Measurements from ENCODE around the gene MYLK.
"Not testable (repeated sequence)": the region's sequence is repeated elsewhere in the genome, so short reads cannot be mapped to it uniquely, and the experiment has no call there.

The MYLK gene, protein sequence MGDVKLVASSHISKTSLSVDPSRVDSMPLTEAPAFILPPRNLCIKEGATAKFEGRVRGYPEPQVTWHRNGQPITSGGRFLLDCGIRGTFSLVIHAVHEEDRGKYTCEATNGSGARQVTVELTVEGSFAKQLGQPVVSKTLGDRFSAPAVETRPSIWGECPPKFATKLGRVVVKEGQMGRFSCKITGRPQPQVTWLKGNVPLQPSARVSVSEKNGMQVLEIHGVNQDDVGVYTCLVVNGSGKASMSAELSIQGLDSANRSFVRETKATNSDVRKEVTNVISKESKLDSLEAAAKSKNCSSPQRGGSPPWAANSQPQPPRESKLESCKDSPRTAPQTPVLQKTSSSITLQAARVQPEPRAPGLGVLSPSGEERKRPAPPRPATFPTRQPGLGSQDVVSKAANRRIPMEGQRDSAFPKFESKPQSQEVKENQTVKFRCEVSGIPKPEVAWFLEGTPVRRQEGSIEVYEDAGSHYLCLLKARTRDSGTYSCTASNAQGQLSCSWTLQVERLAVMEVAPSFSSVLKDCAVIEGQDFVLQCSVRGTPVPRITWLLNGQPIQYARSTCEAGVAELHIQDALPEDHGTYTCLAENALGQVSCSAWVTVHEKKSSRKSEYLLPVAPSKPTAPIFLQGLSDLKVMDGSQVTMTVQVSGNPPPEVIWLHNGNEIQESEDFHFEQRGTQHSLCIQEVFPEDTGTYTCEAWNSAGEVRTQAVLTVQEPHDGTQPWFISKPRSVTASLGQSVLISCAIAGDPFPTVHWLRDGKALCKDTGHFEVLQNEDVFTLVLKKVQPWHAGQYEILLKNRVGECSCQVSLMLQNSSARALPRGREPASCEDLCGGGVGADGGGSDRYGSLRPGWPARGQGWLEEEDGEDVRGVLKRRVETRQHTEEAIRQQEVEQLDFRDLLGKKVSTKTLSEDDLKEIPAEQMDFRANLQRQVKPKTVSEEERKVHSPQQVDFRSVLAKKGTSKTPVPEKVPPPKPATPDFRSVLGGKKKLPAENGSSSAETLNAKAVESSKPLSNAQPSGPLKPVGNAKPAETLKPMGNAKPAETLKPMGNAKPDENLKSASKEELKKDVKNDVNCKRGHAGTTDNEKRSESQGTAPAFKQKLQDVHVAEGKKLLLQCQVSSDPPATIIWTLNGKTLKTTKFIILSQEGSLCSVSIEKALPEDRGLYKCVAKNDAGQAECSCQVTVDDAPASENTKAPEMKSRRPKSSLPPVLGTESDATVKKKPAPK (N-terminal part only)

DNA sequence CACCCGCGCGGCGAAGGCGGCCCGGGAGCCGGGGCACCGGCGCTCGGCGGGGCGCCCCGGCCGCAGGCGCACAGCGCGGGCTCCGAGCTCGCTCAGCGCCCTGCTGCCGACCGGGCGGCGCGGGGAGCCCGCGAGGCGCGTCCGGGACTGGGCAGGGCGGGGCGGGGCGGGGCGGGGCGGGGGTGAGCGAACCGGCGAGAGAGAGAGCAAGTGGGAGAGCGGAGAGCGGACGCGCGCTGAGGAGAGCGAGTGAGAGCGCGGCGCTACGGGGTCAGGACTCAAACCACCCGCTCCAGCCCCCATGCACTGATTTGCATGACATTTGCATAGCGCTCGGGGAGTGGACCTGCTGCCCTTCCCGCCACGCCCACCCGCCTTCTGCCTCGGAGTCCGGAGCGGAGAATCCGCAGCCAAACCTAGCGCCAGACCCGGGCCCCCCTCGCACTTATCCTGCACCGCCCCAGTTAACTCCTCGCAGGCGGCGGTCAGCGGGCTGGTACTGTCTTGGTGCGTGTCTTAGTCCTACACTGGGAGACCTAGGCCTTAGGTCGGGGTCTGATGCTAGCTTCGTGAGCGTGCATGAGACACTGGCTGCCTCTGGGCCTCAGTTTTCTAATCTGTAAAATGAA lies at the start of gene MYLK:
Gene MYLK (minus strand): TSS at position 130 of the 629 bp plus-strand sequence. CDS start 90,491 bp downstream, outside the sequence.
- DNase-seq, result peak; percentile 65

DNA sequence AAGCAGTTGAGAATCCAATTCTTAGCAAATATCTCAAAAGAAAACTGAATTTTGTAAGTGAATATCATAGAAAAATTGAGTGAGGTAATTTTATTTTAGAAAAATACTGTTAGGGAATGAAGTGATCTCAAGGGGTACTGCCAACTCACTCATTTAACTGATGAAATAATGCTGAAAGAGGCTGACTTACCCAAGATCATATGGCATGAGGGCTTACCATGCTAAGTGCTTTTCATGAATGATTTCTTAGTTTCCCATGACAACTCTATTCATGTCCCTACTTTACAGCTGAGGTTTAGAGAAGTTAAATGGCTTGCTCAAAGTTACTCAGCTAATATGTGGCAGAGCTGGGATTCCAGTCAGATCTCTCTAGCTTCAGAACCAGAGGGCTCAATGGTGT lies 46.3 kb upstream of the MYLK start:
- DNase-seq, result no peak

DNA sequence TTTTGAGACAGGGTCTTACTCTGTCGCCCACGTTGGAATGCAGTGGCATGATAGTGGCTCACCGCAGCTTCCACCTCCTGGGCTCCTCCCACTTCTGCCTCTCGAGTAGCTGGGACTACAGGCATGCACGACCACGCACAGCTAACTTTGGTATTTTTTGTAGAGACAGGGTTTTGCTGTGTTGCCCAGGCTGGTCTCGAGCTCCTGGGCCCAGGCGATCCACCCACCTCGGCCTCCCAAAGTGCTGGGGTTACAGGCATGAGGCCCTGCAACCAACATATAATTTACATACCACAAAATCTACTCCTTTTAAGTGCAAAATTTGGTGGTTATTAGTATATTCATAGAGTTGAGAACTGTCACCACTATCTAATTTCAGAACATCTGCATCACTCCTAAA lies 45.2 kb upstream of the MYLK start:
- no peak for DNase-seq

DNA sequence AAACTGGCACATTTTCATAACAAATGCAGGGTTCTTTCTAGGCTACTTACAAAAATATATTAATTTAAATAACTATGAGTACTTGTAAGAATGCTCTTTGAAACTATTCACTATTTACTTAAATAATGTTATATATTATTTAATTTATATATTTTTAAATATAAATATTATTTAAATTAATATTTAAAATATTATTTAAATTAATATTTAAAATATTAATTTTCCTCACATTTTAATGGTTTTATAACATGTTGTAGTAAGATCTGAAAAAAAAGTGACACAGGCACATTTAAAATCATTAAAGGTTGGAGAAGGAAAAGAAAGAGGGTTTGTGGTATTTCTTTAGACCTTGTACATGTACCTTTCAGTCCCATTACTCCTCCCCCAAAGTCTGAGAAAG lies 42.3 kb upstream of the MYLK start:
- DNase-seq, result no peak

DNA sequence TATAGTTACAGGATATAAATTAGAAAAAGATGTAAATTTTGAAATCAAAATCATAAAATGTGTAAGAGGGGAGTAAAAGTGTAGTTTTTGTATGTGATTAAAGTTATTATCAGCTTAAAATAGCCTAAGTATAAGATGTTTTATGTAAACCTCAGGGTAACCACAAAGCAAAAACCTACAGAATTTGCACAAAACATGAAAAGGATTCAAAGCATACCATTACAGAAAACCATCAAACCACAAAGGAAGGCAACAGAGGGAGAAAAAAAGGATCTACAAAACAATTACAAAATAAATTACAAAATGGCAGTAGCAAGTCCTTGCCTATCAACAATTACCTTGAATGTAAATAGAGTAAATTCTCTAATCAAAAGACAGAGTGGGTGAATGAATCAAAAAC lies 36.7 kb upstream of the MYLK start:
- DNase-seq, result no peak

DNA sequence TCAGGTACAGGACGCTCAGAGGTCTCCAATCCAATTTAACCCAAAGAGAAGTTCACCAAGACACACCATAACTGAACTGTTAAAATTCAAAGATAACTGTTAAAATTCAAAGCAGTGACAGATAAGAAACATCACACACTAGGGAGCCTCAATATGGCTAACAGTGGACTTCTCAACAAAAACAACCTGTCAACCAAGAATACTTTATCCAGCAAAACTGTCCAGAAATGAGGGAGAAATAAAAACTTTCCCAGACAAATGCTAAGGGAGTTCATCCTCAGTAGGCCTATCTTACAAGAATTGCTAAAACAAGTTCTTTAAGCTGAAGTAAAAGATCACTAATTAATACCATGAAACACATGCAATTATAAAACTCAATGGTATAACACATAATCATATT lies 36.3 kb upstream of the MYLK start:
- no peak for DNase-seq

DNA sequence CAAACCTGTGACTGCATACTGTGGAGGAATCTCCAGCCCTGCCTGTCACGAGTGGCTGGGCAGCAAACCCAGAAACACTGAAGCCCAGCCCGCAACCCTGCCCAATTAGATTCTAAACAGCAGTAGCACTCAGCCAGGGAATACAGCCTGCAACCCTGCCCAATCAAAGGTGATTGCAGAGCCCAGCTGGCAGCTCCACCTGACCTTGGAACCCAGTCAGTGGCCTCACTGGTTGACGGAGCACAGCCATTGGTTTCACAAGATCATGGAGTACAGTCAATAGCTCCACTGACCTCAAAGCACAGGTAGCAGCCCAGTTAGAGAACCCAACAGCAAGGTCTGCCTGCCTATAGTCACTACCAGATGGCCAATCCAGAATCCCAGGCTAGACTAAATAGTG lies 35.2 kb upstream of the MYLK start:
- DNase-seq, result no peak

DNA sequence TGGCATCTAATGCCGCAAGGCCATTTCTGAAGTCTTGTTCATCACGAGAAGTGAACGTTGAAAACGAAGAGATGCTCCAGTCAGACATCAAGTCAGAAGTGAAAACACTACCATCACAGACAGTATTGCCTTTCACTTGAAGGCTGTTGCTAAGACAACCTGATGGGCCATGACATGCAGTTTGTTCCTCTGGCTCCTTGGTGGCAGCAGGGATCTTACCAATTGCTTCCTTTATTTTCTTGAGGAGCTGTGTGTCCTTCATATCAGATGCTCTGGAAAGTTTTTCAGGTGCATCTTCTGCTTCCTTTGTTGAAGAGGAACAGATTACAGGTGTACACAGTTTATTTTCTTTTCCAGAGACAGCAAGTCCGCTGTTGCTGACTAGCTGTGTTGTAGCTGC lies 30.7 kb upstream of the MYLK start:
- no peak for DNase-seq

DNA sequence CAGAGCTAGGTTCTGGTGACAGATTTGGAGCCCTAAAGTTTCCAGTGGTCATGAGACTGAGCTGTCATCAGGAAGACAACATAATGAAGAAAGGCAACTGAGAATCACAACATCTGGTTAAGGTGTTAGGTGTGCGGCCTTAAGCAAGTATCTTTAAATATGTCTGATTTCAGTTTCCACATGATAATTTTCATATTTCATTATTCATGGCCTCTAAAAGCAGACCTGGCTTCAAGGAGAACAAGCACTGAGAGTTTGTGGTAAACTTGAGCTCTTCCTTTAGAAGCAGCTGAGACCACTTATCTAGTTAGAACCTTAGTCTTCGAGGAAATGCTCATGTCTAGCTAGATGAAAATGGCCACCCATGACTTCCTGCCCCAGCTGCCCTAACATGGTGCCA lies 25.7 kb upstream of the MYLK start:
- DNase-seq, result no peak

DNA sequence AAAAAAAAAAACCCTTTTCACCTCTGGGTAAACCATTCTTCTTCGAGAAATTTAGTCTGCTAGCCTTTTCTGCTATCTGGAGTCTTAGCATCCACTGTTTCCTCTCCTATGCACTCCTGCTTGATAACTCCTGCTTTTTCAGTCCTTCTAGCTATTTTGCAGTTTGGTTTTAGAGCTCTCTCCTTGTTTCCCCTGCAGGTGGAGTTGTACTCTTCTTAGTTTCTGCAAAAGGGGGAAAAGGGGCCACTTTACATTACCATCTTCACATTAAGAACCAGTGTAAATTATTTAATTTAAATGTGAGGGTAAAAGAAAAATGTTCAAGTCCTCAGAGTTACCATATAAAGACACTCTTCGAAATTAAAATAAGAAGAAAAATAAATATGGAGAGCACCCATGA lies 23.6 kb upstream of the MYLK start:
- no peak for DNase-seq

DNA sequence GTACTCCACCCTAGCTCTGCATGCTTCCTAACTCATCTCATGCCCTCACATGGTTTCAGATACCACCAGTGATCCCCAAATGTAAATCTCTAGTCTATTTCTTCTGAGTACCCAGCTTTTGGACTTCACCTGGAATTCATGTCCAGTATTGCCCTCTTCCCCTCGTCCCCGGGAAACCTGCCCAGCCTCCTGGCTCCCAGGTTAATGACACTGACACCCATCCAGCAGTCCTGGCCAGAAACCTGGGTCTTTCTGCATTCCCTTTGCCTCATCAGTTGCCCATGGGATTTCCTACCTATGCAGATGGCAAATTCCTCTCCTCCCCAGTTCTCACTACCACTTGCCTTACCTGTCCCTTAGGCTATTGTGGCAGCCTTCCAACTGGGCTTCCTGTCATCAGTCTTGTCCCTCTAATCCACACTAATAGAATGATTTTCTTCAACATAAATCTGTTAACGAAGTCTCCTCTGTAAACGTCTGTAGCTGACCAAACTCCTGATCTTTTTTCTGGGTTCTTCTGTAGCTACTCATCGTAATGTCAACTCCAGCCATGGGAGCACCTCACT lies 15.3 kb upstream of the MYLK start:
- no peak for DNase-seq

DNA sequence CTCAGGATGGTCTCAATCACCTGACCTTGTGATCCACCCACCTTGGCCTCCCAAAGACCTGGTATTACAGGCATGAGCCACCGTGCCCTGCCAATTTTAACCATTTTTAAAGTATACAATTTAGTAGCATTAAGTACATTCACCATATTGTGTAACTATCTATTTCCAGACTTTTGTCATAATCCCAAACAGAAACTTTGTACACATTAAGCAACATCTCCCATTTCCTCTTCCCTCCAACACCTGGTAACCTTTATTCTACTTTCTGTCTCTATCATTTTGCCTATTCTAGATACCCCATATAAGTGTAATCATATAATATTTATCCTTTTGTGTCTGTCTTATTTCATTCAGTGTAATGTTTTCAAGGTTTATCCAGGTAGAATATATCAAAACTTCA lies 8.9 kb upstream of the MYLK start:
- no peak for DNase-seq

DNA sequence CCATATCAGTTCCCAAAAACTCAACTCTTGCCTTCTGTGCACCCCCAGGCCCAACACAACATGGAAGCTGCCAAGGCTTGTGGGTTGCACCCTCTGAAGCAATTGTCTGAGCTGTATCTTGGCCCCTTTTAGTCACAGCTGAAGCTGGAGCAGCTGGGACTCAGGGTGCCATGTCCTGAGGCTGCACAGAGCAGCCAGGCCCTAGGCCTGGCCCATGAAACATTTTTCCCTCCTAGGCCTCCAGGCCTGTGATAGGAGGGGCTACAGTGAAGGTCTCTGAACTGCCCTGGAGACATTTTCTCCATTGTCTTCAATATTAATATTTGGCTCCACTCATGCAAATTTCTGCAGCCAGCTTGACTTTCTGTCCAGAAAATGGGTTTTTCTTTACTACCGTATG lies 8.1 kb upstream of the MYLK start:
- DNase-seq, result no peak

DNA sequence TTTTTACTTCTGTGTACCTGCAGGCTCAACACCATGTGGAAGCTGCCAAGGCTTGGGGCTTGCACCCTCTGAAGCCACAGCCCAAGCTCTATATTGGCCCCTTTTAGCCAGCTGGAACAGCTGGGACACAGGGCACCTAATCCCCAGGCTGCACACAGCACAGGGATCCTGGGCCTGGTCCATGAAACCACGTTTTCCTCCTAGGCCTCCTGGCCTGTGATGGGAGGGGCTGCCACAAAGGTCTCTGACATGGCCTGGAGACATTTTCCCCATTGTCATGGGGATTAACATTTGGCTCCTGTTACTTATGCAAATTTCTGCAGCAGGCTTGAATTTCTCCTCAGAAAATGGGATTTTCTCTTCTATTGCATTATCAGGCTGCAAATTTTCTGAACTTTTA lies 6.9 kb upstream of the MYLK start:
- not testable (repeated sequence) for DNase-seq

DNA sequence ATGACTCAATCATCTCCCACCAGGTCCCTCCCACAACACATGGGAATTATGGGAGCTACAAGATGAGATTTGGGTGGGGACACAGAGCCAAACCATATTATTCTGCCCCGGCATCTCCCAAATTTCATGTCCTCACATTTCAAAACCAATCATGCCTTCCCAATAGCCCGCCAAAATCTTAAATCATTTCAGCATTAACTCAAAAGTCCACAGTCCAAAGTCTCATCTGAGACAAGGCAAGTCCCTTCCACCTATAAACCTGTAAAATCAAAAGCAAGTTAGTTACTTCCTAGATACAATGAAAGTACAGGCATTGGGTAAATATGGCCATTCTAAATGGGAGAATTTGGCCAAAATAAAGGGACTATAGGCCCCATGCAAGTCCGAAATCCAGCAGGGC lies 6.0 kb upstream of the MYLK start:
- not testable (repeated sequence) for DNase-seq

DNA sequence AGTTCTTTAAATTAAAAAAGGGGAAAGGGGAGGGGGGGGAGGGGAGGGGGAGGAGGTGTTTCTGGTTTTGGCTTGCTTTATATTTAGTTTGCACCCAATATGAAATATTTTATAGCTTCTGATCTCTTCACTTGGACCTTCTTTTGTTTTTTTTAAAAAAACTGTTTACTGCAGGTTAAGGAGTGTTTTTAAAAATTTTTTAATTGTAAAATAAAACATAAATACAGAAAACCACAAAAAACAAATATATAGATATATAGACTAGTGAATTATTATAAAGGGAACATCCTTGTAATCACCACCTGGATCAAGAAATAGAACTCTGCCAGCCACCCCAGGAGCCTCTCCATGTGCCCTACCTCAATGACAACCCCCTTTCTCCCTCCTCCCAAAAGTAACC lies 861 bp upstream of the MYLK start:
- DNase-seq, result no peak

DNA sequence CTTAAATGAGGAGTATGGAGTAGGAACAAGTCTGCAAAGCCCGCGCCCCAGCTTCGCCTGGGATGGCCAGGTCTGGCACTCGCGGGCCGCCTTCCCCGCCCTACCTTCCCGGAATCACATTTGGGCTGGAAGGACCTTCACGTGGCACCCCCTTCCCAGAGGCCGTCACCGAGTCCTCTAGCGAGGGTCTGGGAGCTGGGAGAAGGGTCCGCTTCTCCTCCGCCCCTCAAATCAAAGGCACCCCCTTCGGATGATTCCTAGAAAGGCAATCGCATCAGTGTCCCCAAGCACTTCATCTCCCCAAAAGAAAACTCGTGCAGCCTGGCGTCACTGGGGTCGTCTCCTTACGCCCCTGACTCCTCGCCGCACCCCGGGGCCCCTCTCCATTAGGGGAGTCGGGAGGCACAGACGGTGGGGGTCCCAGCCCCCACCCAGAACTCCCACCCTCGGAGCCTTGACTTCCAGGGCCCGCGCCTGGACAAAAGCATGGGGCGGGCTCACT lies 380 bp downstream of the MYLK start:
- no peak for DNase-seq

DNA sequence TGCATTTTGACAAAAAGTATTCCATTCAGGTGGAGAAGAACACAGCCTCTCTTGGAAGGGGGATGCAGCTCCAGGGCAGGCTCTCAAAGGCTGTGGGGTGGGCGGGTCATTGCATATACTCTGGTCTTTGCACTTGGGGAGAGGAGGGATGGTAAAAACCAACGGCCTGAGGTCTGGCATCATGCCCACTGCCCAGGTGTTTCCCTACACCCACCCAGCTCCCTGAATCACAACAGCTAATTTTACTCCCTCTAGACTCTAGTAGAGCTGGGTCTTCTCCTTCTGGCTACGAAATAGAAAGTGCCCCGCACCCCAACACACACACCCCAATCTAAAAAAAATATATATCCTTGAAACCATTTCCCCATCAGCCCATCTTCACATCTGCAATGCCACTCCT lies 1.0 kb downstream of the MYLK start:
- DNase-seq, result no peak

DNA sequence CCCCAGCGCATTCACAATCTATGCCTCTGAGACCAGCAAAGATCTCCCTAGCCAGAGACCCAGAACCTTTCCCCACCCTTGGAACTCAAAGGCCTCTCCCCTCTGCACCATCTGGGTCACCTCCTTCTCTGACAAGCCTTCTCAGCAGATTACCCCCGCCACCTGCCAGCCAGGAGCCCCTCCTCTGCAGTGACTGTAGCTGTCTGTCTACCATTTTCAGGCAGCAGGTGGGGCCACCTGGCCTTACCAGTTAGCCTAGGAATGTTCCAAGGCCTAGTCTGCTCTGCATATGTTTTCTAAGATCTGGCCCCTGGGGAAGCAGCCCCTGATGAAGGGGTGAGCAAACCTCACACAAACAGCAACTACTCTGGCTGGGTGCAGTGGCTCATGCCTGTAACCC lies 2.4 kb downstream of the MYLK start:
- DNase-seq, result no peak

DNA sequence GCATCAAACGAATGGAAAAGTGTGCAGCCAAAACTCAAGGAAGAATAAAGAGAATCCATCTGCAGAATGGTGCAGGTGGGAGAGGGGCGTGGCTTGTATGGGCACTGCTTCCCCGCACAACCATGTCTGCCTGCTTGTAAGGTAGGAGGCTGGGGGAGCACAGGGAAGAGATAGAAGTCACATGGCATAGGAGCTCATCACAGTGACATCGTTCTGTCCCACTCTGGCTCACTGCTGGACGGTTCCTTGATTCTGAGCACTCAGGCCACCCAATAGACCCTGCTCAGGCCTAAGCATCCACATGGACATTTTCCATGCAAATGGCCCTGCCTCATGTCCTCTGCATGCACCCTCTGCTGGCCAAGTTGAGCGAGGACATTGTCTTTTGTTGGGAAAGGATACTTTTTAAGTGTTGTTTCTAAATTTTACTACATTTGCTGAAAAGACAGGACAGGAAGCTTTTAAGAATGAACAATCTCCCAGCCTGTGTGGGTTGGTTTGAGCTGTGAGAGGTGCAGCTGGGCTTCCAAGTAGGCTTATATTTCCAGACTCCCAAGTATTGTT lies 3.1 kb downstream of the MYLK start:
- no peak for DNase-seq

DNA sequence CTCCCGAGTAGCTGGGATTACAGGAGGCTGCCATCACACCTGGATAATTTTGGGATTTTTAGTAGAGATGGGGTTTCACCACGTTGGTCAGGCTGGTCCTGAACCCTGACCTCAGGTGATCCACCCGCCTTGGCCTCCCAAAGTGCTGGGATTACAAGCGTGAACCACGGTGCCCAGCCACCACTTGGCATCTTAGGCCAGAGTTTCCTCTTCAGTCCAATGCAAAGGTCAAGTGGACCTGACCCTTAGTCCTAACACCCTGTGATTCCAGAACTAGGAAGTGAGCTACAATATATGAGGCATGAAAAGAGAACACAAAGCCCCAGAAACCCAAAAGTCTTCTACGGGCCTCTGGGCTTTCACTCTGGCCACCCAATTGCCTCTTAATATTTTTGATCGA lies 5.3 kb downstream of the MYLK start:
- DNase-seq, result no peak

DNA sequence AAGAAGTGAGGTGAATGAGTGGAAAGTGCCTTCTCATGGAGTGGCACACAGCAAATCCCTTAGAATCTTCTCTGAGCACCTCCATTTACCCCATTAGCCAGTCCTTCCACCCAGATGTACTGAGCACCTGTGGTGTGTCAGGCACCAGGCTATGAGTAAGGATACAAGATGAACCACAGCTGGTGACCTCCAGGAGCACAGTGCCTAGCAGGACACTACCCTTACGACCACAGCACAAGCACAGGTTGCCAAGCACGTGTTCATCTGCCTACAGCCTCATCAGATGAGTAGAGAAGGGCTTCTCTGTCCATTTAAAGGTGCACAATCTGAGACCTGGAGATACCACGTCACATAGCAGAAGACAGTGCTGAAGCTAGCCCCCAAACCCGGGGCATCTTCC lies 6.2 kb downstream of the MYLK start:
- DNase-seq, result no peak
